OCI-LY3 (cell line): ENCODE data around the gene EFNA1.

Source experiments
- CTCF ChIP-seq: fragments of 200-600, 300-600 bp; sonication (generic); IDR thresholded peaks from 2 replicates; pipeline ENCODE4 v1.5.1; 2014; ENCODE audit warnings: antibody characterized with exemption, low read length, low read depth
- EZH2phosphoT487 ChIP-seq: fragments of 200-600 bp; shearing (Covaris generic); IDR thresholded peaks from 2 replicates; pipeline ENCODE4 v1.6.1; 2018; ENCODE audit warnings: antibody characterized with exemption, mixed run types, low read depth

- TF ChIP-seq CTCF (peak; percentile 99), EZH2phosphoT487 (no peak)
These were observed 36.3 kb upstream of the EFNA1 start for GRCh38 chr1:155091071-155092051.
